T-helper 1 cell treated with Interleukin-12 subunit alpha and Interleukin-12 subunit beta and Interleukin-4 antibody, amounts not matched to agents 30 ng/mL and 1 ng/mL, for 36 hours (primary cell): ENCODE measurements around the gene TTN. TPM values are rescaled to one million over a fixed set of nuclear protein-coding genes. Genes with fewer than 3 reads are reported as not detected.
"Not testable (repeated sequence)": the region's sequence is repeated elsewhere in the genome, so short reads cannot be mapped to it uniquely, and the experiment has no call there.

Experiments used
- intact Hi-C: fragments of 100-400 bp; cut with micrococcal nuclease; formaldehyde crosslinking; loops from one replicate; pipeline ENCODE4 v1.15.1; 2024
- total RNA-seq: library from RNA; stranded (reverse); gene quantifications from 2 replicates; pipeline ENCODE4 v1.2.3, GENCODE V29; 2022

Gene TTN
- total RNA-seq, 1 donor from 2014 or later, result 9.7 TPM

DNA sequence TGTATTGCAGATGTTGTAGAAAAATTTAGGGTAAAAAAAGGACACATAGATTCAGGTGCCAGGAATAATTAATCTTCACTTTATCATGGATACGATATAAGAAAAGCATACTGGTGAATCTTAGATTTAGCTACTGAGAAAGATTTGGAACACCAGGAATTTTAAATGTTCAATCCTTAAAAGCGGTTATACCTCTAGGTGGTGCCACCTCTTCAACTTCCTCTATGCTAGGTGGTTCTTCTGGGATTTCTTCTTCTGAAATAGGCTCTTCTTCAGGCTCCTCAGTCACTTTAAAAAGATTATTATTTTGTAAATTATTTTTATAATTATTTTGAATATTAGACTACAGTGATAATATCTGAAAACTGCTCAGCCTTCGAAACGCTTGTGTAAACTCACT is 133.1 kb downstream of the TTN start:
- intact Hi-C loops, result no loop called here

DNA sequence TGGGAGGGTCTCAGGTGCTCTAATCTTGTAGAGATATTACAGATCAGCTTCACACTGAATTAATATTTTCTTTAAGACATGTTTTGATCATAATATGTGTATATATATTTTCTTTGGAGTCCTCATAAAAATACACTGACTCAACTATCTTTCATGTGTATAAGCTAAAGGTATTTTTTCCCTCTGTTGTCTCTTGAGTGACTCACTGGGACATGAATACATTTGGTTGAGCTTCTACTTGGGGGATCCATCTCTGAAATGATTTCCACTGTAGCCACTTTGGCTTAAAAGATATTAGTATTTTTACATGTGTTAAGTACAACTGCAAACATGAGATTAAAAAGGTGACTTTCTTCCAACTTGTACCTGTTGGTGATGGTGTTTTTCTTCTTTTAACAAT is 140.8 kb downstream of the TTN start:
- intact Hi-C loops, result no loop called here

GRCh38 chr2:178658480-178658879 is 148.7 kb downstream of the TTN start:
- intact Hi-C loops, result not testable (repeated sequence)

DNA sequence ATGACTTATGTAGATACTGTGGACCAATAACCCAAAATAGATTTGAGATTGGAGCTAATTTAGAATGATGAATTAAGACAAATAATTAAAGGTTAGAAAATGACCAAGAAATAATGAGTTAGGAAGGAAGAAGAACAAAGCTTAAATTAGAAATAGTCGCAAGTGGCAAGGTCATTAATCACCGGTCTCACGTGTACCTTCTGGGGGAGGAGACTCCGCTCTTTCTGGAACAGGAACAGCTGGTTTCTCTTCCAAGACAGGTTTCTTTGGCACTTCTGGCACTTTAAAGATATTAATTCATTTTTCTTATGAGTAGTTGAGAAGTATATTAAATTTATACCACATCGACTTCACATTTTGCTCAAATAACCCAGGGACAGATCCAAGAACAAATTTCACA is 156.7 kb downstream of the TTN start:
- intact Hi-C loops, result no loop called here

- intact Hi-C loops, result no loop called here
These were observed 162.3 kb downstream of the TTN start for GRCh38 chr2:178644919-178645318.

- intact Hi-C loops, result no loop called here
These were observed 165.7 kb downstream of the TTN start for GRCh38 chr2:178641498-178641897.

DNA sequence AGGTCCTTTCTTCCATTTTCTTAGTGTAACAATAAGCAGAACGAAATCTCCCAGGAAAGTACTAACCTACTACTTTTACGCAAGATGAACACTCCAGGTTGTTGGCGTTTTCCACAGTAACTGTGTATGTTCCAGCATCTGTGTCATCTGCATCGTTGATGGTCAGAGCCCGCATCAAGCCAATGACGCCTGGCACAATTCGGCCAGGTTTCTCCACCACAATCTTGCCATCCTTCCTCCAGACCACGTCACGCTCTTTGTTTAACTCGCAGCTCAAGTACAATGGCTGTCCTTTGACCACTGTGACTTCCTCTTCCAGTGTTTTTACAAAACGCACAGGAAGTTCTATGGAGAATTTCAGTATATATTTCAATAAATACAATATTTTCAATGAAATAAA is 171.3 kb downstream of the TTN start:
- intact Hi-C loops, result no loop called here

DNA sequence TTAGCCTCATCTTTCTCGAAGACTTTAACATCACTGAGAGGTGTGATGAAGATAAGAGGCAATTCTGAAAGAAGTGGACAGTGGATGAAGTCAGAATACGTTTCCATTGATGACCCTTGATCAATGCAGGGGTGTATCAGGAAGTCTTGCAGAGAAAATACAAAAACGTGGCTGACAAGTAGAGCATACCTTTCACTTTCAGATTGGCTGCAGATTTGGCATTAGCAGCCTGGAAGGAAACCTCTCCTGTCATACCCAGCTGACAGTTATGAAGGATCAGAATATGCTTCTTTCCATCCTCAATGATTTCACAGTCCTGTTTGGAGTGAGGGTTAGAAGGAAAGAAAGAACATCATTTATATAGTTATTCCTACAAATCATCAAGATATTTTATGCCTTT is 174.5 kb downstream of the TTN start:
- intact Hi-C loops, result no loop called here

DNA sequence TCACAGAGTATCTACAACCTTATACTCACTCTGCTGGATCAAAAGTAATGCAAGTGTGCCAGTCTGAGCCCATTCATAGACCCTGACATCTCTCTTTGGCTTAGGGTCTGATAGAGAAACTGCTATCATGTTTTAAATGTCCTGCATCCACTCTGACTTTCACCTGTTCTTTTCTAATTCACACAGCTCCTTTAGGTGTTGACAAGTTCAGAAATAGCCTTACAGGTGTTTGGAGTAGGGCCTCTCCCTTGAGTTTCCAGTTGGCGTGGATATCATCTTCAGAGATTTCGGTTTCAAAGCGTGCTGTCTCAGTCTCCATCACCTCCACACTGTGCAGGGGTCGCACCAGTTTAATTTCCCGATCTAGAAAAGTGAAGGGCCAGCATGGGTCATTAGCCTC is 176.6 kb downstream of the TTN start:
- intact Hi-C loops, result no loop called here

GRCh38 chr2:178629463-178629862 is 177.8 kb downstream of the TTN start:
- intact Hi-C loops, result no loop called here

GRCh38 chr2:178628605-178629004 is 178.6 kb downstream of the TTN start:
- intact Hi-C loops, result no loop called here

GRCh38 chr2:178627401-178627800 is 179.8 kb downstream of the TTN start:
- intact Hi-C loops, result no loop called here

- intact Hi-C loops, result no loop called here
These were observed 191.3 kb downstream of the TTN start for GRCh38 chr2:178615969-178616368.

- intact Hi-C loops, result no loop called here
These were observed 204.3 kb downstream of the TTN start for GRCh38 chr2:178602901-178603300.

DNA sequence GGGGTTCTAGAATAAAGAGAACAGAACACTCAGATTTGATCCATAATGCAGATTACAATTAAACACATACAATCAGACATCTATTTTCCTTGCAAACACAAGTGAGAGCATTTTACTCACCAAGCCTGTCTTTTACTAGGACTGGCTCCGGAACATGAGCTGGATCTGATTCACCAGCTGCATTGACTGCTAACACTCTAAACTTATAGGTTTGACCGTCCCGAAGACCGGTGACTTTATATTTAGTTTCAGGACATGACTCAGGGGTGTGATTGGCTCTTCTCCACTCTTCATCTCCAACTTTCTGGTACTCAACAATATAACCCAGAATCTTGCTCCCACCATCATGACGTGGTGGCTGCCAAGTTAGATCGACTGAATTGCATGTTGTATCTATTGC is 214.6 kb downstream of the TTN start:
- intact Hi-C loops, result no loop called here

- intact Hi-C loops, result no loop called here
These were observed 217.9 kb downstream of the TTN start for GRCh38 chr2:178589335-178589734.

DNA sequence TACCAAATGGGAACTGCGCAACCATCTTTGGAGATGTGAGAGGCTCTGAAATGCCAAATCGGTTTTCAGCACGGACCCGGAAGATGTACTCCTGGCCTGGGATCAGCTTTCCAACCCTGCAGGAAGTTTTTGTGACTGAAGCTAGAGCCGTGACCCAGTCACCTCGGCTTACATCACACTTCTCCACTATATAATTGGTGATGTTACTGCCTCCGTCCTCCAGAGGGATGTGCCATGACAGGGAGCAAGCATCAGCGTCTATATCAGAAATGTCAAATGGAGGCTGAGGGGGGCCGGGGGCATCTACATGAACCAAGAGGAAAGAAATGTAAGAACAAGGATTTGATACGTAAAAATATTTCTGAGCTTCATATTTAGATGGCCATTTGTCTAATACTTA is 222.6 kb downstream of the TTN start:
- intact Hi-C loops, result no loop called here

DNA sequence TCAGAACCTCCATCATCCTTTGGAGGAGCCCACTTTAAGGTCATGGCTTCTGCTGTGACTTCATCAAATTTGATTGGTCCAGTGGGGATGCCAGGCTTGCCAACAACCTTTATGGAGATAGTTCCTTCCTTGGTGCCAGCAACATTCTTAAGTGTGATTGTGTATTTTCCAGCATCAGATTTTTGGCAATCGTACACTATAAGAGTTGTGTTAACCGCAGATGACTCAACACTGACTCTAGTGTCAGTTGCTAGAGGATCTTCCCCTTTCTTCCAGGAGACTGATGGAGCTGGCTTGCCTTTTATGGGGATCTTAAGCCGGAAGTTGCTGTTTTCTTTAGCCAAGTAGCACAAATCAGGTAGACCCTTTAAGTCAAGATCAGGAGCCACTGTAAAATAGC is 228.2 kb downstream of the TTN start:
- intact Hi-C loops, result no loop called here

DNA sequence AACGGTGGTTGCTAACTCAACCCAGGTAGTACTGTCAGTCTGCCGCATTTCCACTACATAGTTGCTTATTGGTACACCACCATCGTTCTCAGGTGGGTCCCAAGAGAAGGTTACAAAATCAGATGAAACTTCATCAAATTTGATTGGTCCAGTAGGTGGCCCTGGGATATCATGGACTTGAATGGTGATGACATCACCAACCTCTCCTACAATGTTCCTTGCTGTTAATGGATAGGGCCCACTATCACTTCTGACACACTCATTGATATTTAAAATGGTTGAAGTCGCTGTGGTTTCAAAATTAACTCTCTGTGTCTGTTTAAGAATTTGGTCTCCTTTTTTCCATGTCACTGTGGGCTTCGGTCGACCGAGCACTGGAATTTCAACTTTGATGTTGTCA is 232.4 kb downstream of the TTN start:
- intact Hi-C loops, result no loop called here

DNA sequence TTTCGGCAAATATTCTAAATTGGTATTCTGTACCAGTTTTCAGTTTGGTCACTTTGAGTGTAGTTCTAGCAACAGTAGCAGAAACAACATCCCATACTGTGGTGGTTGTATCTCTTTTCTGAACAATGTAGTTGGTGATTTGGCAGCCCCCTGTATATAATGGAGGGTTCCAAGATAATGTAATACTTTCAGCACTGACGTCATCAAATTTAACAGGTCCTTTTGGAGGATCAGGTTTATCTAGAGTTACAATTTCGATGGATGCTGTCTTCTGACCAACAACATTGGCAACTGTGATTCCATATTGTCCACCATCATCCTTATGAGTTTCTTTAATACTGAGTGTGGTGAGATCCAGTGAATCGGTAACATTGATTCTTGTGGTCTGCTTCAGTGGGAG is 239.0 kb downstream of the TTN start:
- intact Hi-C loops, result no loop called here

DNA sequence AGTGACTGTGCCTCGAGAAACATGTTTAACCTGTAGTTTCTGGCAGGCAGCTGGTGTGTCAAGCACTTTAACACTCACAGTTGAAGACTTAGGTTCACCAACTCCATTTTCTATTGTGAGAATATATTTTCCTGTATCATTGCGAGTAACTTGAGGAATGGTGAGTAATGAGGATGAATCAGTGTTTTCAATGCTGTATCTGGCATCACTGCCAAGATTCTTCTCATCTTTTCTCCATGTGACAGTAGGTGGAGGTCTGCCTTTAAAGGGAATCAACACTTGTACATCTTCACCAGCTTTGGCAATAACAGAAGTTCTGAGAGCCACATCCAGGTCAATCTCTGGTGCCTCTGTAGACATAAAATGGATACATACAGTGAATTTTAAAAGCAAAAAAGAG is 254.2 kb downstream of the TTN start:
- intact Hi-C loops, result no loop called here

DNA sequence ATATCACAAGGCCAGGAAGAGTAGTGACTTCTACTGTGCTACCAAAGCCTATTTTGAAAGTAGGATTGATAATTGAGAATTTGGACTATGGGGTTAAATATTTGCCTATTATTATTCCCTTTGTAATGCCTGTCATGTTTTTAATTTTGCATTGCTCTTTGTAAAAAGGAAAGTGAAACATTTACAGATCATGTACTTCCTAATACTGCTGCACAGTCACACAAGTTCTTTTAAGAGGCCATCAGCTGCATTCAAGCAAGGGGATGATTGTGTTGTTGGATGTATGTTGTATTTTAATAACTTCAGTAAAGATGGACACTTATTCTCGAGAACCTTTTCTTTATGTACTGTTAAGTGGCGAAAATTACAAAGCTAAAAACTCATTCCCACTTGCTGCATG is 256.9 kb downstream of the TTN start:
- intact Hi-C loops, result no loop called here

DNA sequence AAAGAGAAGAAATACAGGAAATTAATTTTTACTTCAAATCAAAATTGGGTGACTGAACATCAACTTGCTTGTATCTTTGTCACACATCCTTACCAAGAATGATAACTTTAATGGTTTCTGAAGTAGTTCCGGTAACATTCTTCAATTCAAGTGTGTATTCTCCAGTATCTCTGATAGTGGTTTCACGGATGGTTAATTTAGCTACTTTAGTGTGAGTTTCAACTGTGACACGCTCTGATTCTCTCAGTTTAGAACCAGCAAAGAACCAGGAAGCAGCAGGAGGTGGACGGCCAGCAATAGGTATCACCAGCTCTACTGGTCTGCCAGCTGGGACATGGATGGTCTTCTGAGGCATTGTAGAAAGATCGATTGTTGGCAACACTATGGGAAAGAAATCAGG is 264.7 kb downstream of the TTN start:
- intact Hi-C loops, result no loop called here

- intact Hi-C loops, result no loop called here
These were observed 265.1 kb downstream of the TTN start for GRCh38 chr2:178542161-178542560.

DNA sequence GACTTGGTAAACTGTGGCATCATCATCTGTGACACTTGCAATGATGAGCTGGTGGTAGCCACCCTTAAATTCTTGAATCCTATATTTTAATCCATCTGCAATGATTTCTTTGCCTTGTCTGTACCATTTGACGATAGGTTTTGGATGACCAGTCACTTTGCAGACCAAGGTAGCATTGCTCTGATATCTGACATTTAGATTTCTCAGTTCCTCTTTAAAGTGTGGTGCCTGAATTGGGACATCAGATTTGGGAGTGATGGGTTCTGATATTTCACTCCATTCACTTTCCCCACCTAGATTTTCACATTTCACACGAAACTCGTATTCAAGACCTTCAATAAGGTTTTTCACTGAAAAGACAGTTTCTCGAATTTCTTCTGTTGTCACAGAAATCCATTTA is 271.2 kb downstream of the TTN start:
- intact Hi-C loops, result no loop called here
